WTC11 (cell line): ENCODE measurements around the gene KCNQ2. TPM values are rescaled to one million over a fixed set of nuclear protein-coding genes. Genes with fewer than 3 reads are reported as not detected.
A peak's percentile ranks its signal among the peaks of the same experiment; 100 is the strongest.

Experiments used
- ATAC-seq: fragments of 200-7000 bp; cut with Tn5 transposase; 2 replicates; pipeline ENCODE4 v1.10.0; 2021; ENCODE audit warnings: mild to moderate bottlenecking, moderate library complexity
- CTCF ChIA-PET: fragments of 300-600 bp; sonication (Branson Sonifier 250); formaldehyde crosslinking; loops from one replicate; lab custom pipeline; 2021; ENCODE audit warnings: antibody characterized with exemption; lab: Charles Lee
- POLR2A ChIA-PET: fragments of 350-600 bp; sonication (Branson Sonifier 250); formaldehyde crosslinking; loops from one replicate; lab custom pipeline; 2021; ENCODE audit warnings: antibody characterized with exemption; lab: Charles Lee
- DNase-seq: peaks from one replicate; pipeline ENCODE4 v3.0.0; 2021; ENCODE audit warnings: low spot score
- H3K27ac Mint-ChIP-seq: 2 replicates; pipeline ENCODE4 v1.8.0; 2021; ENCODE audit warnings: mixed read lengths
- H3K27me3 Mint-ChIP-seq: 2 replicates; pipeline ENCODE4 v1.8.0; 2021; ENCODE audit warnings: low read depth, mild to moderate bottlenecking, moderate library complexity, mixed read lengths
- H3K36me3 Mint-ChIP-seq: 2 replicates; pipeline ENCODE4 v1.8.0; 2021; ENCODE audit warnings: mixed read lengths
- H3K4me1 Mint-ChIP-seq: 2 replicates; pipeline ENCODE4 v1.8.0; 2022; ENCODE audit warnings: mixed read lengths
- H3K4me3 Mint-ChIP-seq: 2 replicates; pipeline ENCODE4 v1.8.0; 2021; ENCODE audit warnings: mild to moderate bottlenecking, moderate library complexity, mixed read lengths
- H3K9me3 Mint-ChIP-seq: 2 replicates; pipeline ENCODE4 v1.8.0; 2021; ENCODE audit warnings: mixed read lengths
- ATF3 ChIP-seq: sonication (generic); formaldehyde crosslinking; conservative IDR thresholded peaks from 2 replicates; pipeline ENCODE4 v1.8.1; 2022; ENCODE audit warnings: mild to moderate bottlenecking, missing genetic modification reagents
- CREM ChIP-seq: sonication (generic); formaldehyde crosslinking; IDR thresholded peaks from 2 replicates; pipeline ENCODE4 v1.8.1; 2022; ENCODE audit warnings: mild to moderate bottlenecking, missing genetic modification reagents, moderate library complexity
- E2F5 ChIP-seq: sonication (generic); formaldehyde crosslinking; IDR thresholded peaks from 2 replicates; pipeline ENCODE4 v1.8.1; 2022; ENCODE audit warnings: mild to moderate bottlenecking, moderate library complexity, missing genetic modification reagents
- EMX1 ChIP-seq: fragments of 250-450 bp; sonication (Bioruptor Pico); IDR thresholded peaks from 2 replicates; pipeline ENCODE4 v1.8.0; 2021; ENCODE audit warnings: mild to moderate bottlenecking
- ESRRA ChIP-seq: sonication (generic); formaldehyde crosslinking; IDR thresholded peaks from 2 replicates; pipeline ENCODE4 v1.8.1; 2022; ENCODE audit warnings: mild to moderate bottlenecking, missing genetic modification reagents, borderline replicate concordance
- ETV6 ChIP-seq: sonication (generic); formaldehyde crosslinking; IDR thresholded peaks from 2 replicates; pipeline ENCODE4 v1.8.1; 2022; ENCODE audit warnings: mild to moderate bottlenecking, missing genetic modification reagents
- GABPB1 ChIP-seq: sonication (generic); formaldehyde crosslinking; IDR thresholded peaks from 2 replicates; pipeline ENCODE4 v1.8.1; 2023; ENCODE audit warnings: mild to moderate bottlenecking, missing genetic modification reagents
- HMGXB4 ChIP-seq: sonication (generic); formaldehyde crosslinking; IDR thresholded peaks from 2 replicates; pipeline ENCODE4 v1.8.1; 2023; ENCODE audit warnings: mild to moderate bottlenecking, moderate library complexity, missing genetic modification reagents
- JAZF1 ChIP-seq: fragments of 250-450 bp; sonication (Bioruptor Pico); IDR thresholded peaks from 2 replicates; pipeline ENCODE4 v1.9.0; 2021; ENCODE audit warnings: moderate library complexity, mild to moderate bottlenecking, inconsistent platforms
- KAT7 ChIP-seq: sonication (generic); formaldehyde crosslinking; IDR thresholded peaks from 2 replicates; pipeline ENCODE4 v1.8.1; 2023; ENCODE audit warnings: missing genetic modification reagents, mild to moderate bottlenecking, borderline replicate concordance
- MYBL2 ChIP-seq: sonication (generic); formaldehyde crosslinking; IDR thresholded peaks from 2 replicates; pipeline ENCODE4 v1.8.1; 2023; ENCODE audit warnings: mild to moderate bottlenecking, moderate library complexity, missing genetic modification reagents
- OVOL2 ChIP-seq: fragments of 250-450 bp; sonication (Bioruptor Pico); IDR thresholded peaks from 2 replicates; pipeline ENCODE4 v1.9.0; 2021; ENCODE audit warnings: mild to moderate bottlenecking, borderline replicate concordance
- PRDM15 ChIP-seq: sonication (generic); formaldehyde crosslinking; IDR thresholded peaks from 2 replicates; pipeline ENCODE4 v1.8.0; 2022; ENCODE audit warnings: missing genetic modification reagents
- TCF7 ChIP-seq: sonication (generic); formaldehyde crosslinking; IDR thresholded peaks from 2 replicates; pipeline ENCODE4 v1.8.0; 2022; ENCODE audit warnings: mild to moderate bottlenecking, low read depth, missing genetic modification reagents, moderate library complexity
- TEAD4 ChIP-seq: sonication (generic); formaldehyde crosslinking; IDR thresholded peaks from 2 replicates; pipeline ENCODE4 v1.8.0; 2022; ENCODE audit warnings: mild to moderate bottlenecking, missing genetic modification reagents
- USF2 ChIP-seq: sonication (generic); formaldehyde crosslinking; IDR thresholded peaks from 2 replicates; pipeline ENCODE4 v1.8.1; 2023; ENCODE audit warnings: mild to moderate bottlenecking, missing genetic modification reagents, moderate library complexity
- ZMAT4 ChIP-seq: fragments of 250-450 bp; sonication (Bioruptor Pico); IDR thresholded peaks from 2 replicates; pipeline ENCODE4 v1.9.0; 2021; ENCODE audit warnings: mild to moderate bottlenecking
- ZNF121 ChIP-seq: sonication (generic); formaldehyde crosslinking; IDR thresholded peaks from 2 replicates; pipeline ENCODE4 v1.8.0; 2023; ENCODE audit warnings: missing genetic modification reagents
- ZNF232 ChIP-seq: sonication (generic); formaldehyde crosslinking; IDR thresholded peaks from 2 replicates; pipeline ENCODE4 v1.8.0; 2022; ENCODE audit warnings: mild to moderate bottlenecking, missing genetic modification reagents
- ZNF263 ChIP-seq: sonication (generic); formaldehyde crosslinking; IDR thresholded peaks from 2 replicates; pipeline ENCODE4 v1.8.1; 2022; ENCODE audit warnings: low read depth, mild to moderate bottlenecking, moderate library complexity, missing genetic modification reagents
- ZNF423 ChIP-seq: fragments of 250-450 bp; sonication (Bioruptor Pico); IDR thresholded peaks from 2 replicates; pipeline ENCODE4 v2.1.2; 2022; ENCODE audit warnings: mild to moderate bottlenecking, moderate library complexity
- total RNA-seq: library from RNA; stranded (reverse); gene quantifications from 3 replicates; pipeline ENCODE4 v1.2.3, GENCODE V29; 2021

Gene KCNQ2
- total RNA-seq, 1 experiment from 2014 or later: 99.8 TPM

- TF ChIP-seq TCF7 (no peak), CREM (CRISPR knock-in tag) (no peak)
These were observed 22.4 kb downstream of the KCNQ2 start (continued) for GRCh38 chr20:63449796-63450730.

- ATAC-seq (no peak), DNase-seq (no peak)
- Mint-ChIP-seq H3K4me3 (no peak overlapping the region), H3K27ac (peak overlapping the region; percentile 79), H3K4me1 (peaks cover 29% of the 10 kb centered on the region), H3K36me3 (peaks cover 3% of the 10 kb centered on the region; the same call in 1 of the 2 replicates), H3K27me3 (no peaks in the 10 kb centered on the region), H3K9me3 (no peaks in the 10 kb centered on the region)
- TF ChIP-seq ZNF121 (CRISPR knock-in tag) (no peak), ATF3 (no peak), PRDM15 (no peak), EMX1 (CRISPR knock-in tag) (no peak), OVOL2 (CRISPR knock-in tag) (no peak), TEAD4 (CRISPR knock-in tag) (no peak), MYBL2 (no peak), ZNF232 (no peak), JAZF1 (CRISPR knock-in tag) (no peak), CREM (CRISPR knock-in tag) (no peak), USF2 (CRISPR knock-in tag) (no peak), GABPB1 (CRISPR knock-in tag) (no peak), KAT7 (no peak), ESRRA (CRISPR knock-in tag) (no peak), ZMAT4 (CRISPR knock-in tag) (no peak)
- CTCF ChIA-PET: interaction anchor here (0.9 to 1.8 kb wide), 3 partner anchors 72 to 226 kb away, joined by 3 to 5 read pairs (median 3); partner anchors contain the start of gene PTK6
- POLR2A ChIA-PET: interaction anchor here (1.0 kb wide), 1 partner anchor 68 kb away, joined by 3 read pairs; no protein-coding TSS in a partner anchor
These were observed 23.4 kb downstream of the KCNQ2 start for GRCh38 chr20:63449025-63449424.

- peaks cover 20% of the 10 kb centered on the region for H3K4me1 Mint-ChIP-seq
- DNase-seq (no peak), ATAC-seq (no peak)
- ChIA-PET CTCF (interaction anchor here (0.6 to 1.6 kb wide), 4 partner anchors 22 to 48 kb away, joined by 3 to 4 read pairs (median 3); no protein-coding TSS in a partner anchor), POLR2A (no interaction called here)
- H3K9me3 Mint-ChIP-seq: peaks cover 6% of the 10 kb centered on the region
- no peak overlapping the region for H3K4me3 Mint-ChIP-seq
- TF ChIP-seq ESRRA (CRISPR knock-in tag): no peak
- no peak for TF ChIP-seq ZNF263 (CRISPR knock-in tag)
- TF ChIP-seq HMGXB4 (CRISPR knock-in tag): no peak
- no peak for TF ChIP-seq E2F5 (CRISPR knock-in tag)
- TF ChIP-seq ETV6 (CRISPR knock-in tag): no peak
- no peak for TF ChIP-seq ZNF423 (CRISPR knock-in tag)
- no peaks in the 10 kb centered on the region for H3K27me3 Mint-ChIP-seq
- peaks cover 3% of the 10 kb centered on the region; the same call in 1 of the 2 replicates for H3K36me3 Mint-ChIP-seq
- H3K27ac Mint-ChIP-seq: peak overlapping the region; percentile 80
These were observed 24.4 kb downstream of the KCNQ2 start for GRCh38 chr20:63448031-63448430.
